Measurements from ENCODE around the gene ATG2B.

DNA sequence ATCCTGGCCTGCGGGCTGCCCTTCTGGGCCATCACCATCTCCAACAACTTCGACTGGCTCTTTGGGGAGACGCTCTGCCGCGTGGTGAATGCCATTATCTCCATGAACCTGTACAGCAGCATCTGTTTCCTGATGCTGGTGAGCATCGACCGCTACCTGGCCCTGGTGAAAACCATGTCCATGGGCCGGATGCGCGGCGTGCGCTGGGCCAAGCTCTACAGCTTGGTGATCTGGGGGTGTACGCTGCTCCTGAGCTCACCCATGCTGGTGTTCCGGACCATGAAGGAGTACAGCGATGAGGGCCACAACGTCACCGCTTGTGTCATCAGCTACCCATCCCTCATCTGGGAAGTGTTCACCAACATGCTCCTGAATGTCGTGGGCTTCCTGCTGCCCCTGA lies 122.5 kb downstream of the ATG2B start:
- TF ChIP-seq, protein P1, sequence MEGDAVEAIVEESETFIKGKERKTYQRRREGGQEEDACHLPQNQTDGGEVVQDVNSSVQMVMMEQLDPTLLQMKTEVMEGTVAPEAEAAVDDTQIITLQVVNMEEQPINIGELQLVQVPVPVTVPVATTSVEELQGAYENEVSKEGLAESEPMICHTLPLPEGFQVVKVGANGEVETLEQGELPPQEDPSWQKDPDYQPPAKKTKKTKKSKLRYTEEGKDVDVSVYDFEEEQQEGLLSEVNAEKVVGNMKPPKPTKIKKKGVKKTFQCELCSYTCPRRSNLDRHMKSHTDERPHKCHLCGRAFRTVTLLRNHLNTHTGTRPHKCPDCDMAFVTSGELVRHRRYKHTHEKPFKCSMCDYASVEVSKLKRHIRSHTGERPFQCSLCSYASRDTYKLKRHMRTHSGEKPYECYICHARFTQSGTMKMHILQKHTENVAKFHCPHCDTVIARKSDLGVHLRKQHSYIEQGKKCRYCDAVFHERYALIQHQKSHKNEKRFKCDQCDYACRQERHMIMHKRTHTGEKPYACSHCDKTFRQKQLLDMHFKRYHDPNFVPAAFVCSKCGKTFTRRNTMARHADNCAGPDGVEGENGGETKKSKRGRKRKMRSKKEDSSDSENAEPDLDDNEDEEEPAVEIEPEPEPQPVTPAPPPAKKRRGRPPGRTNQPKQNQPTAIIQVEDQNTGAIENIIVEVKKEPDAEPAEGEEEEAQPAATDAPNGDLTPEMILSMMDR (IDR thresholded peaks at IDR 0.05; ENCODE audit: borderline replicate concordance, extremely low read depth, low read length, poor library complexity, severe bottlenecking) = no peak
- no peak for TF ChIP-seq EZH2 (IDR thresholded peaks at IDR 0.05; ENCODE audit: borderline replicate concordance, low read depth, low read length, severe bottlenecking)

Measured in DND-41 (cell line).